B cell (primary cell): ENCODE measurements around the gene ANK2. TPM values are rescaled to one million over a fixed set of nuclear protein-coding genes. Genes with fewer than 3 reads are reported as not detected.

Source experiments
- ATAC-seq: fragments of 200-7000 bp; cut with Tn5 transposase; one replicate; pipeline ENCODE4 v1.10.0; 2021; ENCODE audit warnings: low read depth, mild to moderate bottlenecking, moderate number of reproducible peaks, moderate library complexity
- CTCF ChIA-PET: fragments of 350-600 bp; sonication (Branson Sonifier 250); formaldehyde crosslinking; loops from one replicate; lab custom pipeline; 2021; ENCODE audit warnings: antibody characterized with exemption, inconsistent platforms; lab: Charles Lee
- POLR2A ChIA-PET: fragments of 350-600 bp; sonication (Branson Sonifier 250); formaldehyde crosslinking; loops from one replicate; lab custom pipeline; 2021; ENCODE audit warnings: antibody characterized with exemption; lab: Charles Lee
- DNase-seq: peaks from one replicate; pipeline ENCODE4 v3.0.0; 2013
- H2AFZ ChIP-seq: 2 replicates; pipeline ENCODE4 v1.6.1; 2012; ENCODE audit warnings: mild to moderate bottlenecking, low read depth, low read length; ENCODE audit not compliant: insufficient read depth, poor library complexity, severe bottlenecking
- H3K27ac ChIP-seq, 2 donors: 1 replicate in 1 of 2; 2 replicates in 1 of 2; pipeline ENCODE4 v1.5.1; 2012 to 2013; ENCODE audit warnings: low read length in 2 of 2, mild to moderate bottlenecking in 2 of 2, moderate library complexity in 1 of 2
- H3K27me3 ChIP-seq, 4 experiments: fragments of 200-600 bp in 1 of 4; sonication (generic) in 1 of 4; replicated peaks in 1 of 4; 1 replicate in 2 of 4; 2 replicates in 2 of 4; pipeline versions ENCODE4 v1.6.1 to v1.7.0; 2013 to 2016; ENCODE audit warnings: low read length in 3 of 4, mild to moderate bottlenecking in 2 of 4, mixed read lengths in 1 of 4, moderate library complexity in 1 of 4; ENCODE audit not compliant: insufficient read depth in 4 of 4, control insufficient read depth in 3 of 4; ENCODE audit errors: control extremely low read depth in 1 of 4
- H3K36me3 ChIP-seq, 2 experiments: replicated peaks in 1 of 2; 1 replicate in 1 of 2; 2 replicates in 1 of 2; pipeline versions ENCODE4 v1.6.1 to v1.7.1; 2013; ENCODE audit warnings: low read length in 1 of 2; ENCODE audit not compliant: insufficient read depth in 2 of 2, control insufficient read depth in 1 of 2; ENCODE audit errors: control extremely low read depth in 1 of 2, extremely low read depth in 1 of 2
- H3K4me1 ChIP-seq, 2 donors: fragments of 200-600 bp in 1 of 2; sonication (generic) in 1 of 2; 1 replicate in 1 of 2; 2 replicates in 1 of 2; pipeline versions ENCODE4 v1.5.1 to v1.6.1; 2013 to 2017; ENCODE audit warnings: low read length in 2 of 2; ENCODE audit not compliant: control insufficient read depth in 2 of 2, insufficient read depth in 2 of 2
- H3K4me2 ChIP-seq: replicated peaks from 2 replicates; pipeline ENCODE3; 2012; ENCODE audit warnings: mild to moderate bottlenecking, low read depth, low read length; ENCODE audit not compliant: poor library complexity, severe bottlenecking
- H3K4me3 ChIP-seq, 5 experiments: fragments of 200-600 bp in 1 of 5; sonication (generic) in 1 of 5; 1 replicate in 3 of 5; 2 replicates in 2 of 5; pipeline versions ENCODE4 v1.5.1 to v1.7.0; 2011 to 2016; ENCODE audit warnings: low read length in 4 of 5, mild to moderate bottlenecking in 4 of 5, low read depth in 2 of 5, control low read depth in 1 of 5, moderate library complexity in 1 of 5; ENCODE audit not compliant: insufficient read depth in 1 of 5; ENCODE audit errors: control extremely low read depth in 1 of 5, extremely low read depth in 1 of 5
- H3K79me2 ChIP-seq: fragments of 200-600 bp; sonication (generic); one replicate; pipeline ENCODE4 v1.6.0; 2016; ENCODE audit warnings: low read length; ENCODE audit not compliant: control insufficient read depth, insufficient read depth
- H3K9ac ChIP-seq: fragments of 200-600 bp; sonication (generic); 2 replicates; pipeline ENCODE4 v1.6.1; 2017; ENCODE audit warnings: mild to moderate bottlenecking, low read length, moderate library complexity
- H3K9me3 ChIP-seq, 3 donors: one replicate each; pipeline versions ENCODE4 v1.6.1 to v1.7.1; 2013; ENCODE audit warnings: low read length in 2 of 3; ENCODE audit not compliant: control insufficient read depth in 2 of 3, insufficient read depth in 1 of 3; ENCODE audit errors: control extremely low read depth in 1 of 3
- H4K20me1 ChIP-seq: 2 replicates; pipeline ENCODE4 v1.6.0; 2012; ENCODE audit warnings: mild to moderate bottlenecking, low read length; ENCODE audit not compliant: insufficient read depth, control insufficient read depth, poor library complexity, severe bottlenecking
- H3K27ac Mint-ChIP-seq: one replicate; pipeline ENCODE4 v1.8.0; 2021; ENCODE audit warnings: mixed read lengths
- H3K27me3 Mint-ChIP-seq: one replicate; pipeline ENCODE4 v1.8.0; 2021; ENCODE audit warnings: mixed read lengths
- H3K4me1 Mint-ChIP-seq: one replicate; pipeline ENCODE4 v1.8.0; 2021; ENCODE audit warnings: mixed read lengths
- H3K4me3 Mint-ChIP-seq: one replicate; pipeline ENCODE4 v1.8.0; 2021; ENCODE audit warnings: mixed read lengths
- H3K9me3 Mint-ChIP-seq: one replicate; pipeline ENCODE4 v1.8.0; 2022; ENCODE audit warnings: mixed read lengths; ENCODE audit not compliant: insufficient read depth
- EZH2 ChIP-seq: IDR thresholded peaks from 2 replicates; pipeline ENCODE4 v1.6.1; 2012; ENCODE audit warnings: borderline replicate concordance, low read depth, mild to moderate bottlenecking, moderate library complexity, low read length; ENCODE audit not compliant: insufficient read depth, poor library complexity, severe bottlenecking
- WGBS: methylation state at CpG from one replicate; pipeline ENCODE4 v1.1.5; 2013; ENCODE audit warnings: missing lambda C conversion rate; ENCODE audit not compliant: insufficient coverage; 5-methylcytosine and 5-hydroxymethylcytosine counted together
- intact Hi-C: fragments of 100-400 bp; cut with micrococcal nuclease; formaldehyde crosslinking; loops from one replicate; pipeline ENCODE4 v1.10.0; 2022
- polyA plus RNA-seq: library from polyadenylated mRNA; depleted of rRNA; stranded (reverse); fragments of >200 nt; gene quantifications from 2 replicates; pipeline ENCODE4 v1.2.3, GENCODE V29; 2012
- total RNA-seq, 2 donors: library from RNA; stranded (reverse); fragments of 120-200 nt in 1 of 2; gene quantifications; 1 replicate in 1 of 2; 2 replicates in 1 of 2; pipeline versions ENCODE4 v1.2.3 to v1.2.4, GENCODE V29; 2013 to 2022
- TF ChIP-seq, protein P1 (sequence below): fragments of 200-600 bp; IDR thresholded peaks from one replicate; pipeline ENCODE4 v1.8.0; 2022; ENCODE audit warnings: antibody characterized with exemption, mild to moderate bottlenecking

The ANK2 gene
- total and polyA plus RNA-seq, 2 donors (not counting 1 experiment from before 2014, with no cell fraction given), result 0.16 to 3.6 TPM

DNA sequence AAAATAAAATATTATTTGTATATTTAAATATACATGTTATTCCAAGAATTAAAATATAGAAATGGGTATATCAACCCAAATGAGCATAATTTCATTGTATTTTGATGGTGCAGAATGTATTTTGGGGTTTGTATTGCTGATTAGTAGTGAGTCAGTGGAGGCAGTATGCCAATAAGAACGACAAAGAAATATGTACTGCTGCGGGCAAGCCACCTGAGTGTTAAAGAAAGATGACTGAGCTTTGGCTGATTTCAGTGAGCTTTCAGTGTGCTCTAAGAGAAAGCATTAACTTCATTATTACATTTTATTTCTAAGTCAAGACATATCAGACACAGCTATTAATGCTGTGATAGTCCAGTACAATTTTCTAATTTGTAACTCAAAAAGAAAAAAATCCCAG is 297.8 kb downstream of the ANK2 start:
- TF ChIP-seq, protein P1, sequence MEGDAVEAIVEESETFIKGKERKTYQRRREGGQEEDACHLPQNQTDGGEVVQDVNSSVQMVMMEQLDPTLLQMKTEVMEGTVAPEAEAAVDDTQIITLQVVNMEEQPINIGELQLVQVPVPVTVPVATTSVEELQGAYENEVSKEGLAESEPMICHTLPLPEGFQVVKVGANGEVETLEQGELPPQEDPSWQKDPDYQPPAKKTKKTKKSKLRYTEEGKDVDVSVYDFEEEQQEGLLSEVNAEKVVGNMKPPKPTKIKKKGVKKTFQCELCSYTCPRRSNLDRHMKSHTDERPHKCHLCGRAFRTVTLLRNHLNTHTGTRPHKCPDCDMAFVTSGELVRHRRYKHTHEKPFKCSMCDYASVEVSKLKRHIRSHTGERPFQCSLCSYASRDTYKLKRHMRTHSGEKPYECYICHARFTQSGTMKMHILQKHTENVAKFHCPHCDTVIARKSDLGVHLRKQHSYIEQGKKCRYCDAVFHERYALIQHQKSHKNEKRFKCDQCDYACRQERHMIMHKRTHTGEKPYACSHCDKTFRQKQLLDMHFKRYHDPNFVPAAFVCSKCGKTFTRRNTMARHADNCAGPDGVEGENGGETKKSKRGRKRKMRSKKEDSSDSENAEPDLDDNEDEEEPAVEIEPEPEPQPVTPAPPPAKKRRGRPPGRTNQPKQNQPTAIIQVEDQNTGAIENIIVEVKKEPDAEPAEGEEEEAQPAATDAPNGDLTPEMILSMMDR, result no peak
- no peak for TF ChIP-seq EZH2
- Mint-ChIP-seq H3K27ac (no peak overlapping the region), H3K9me3 (no peaks in the 10 kb centered on the region), H3K4me3 (no peak overlapping the region), H3K27me3 (peaks cover 13% of the 10 kb centered on the region), H3K4me1 (peaks cover 2% of the 10 kb centered on the region)
- Histone ChIP-seq H3K4me1 (no peaks in the 10 kb centered on the region), H4K20me1 (no peaks in the 10 kb centered on the region), H3K27ac (no peak overlapping the region), H3K4me3 (no peak overlapping the region), H3K4me2 (no peak overlapping the region), H2AFZ (no peak overlapping the region), H3K27me3 (peaks cover 0 to 4% (median 1%) of the 10 kb centered on the region in 4 experiments), H3K36me3 (no peaks in the 10 kb centered on the region), H3K79me2 (no peaks in the 10 kb centered on the region), H3K9me3 (no peaks in the 10 kb centered on the region), H3K9ac (no peak overlapping the region)
- ChIA-PET POLR2A (no interaction called here), CTCF (no interaction called here)
- intact Hi-C loops, result no loop called here
- ATAC-seq, result no peak
- no CpG with 5 or more reads among the region's 2 CpGs for WGBS
- no peak for DNase-seq

DNA sequence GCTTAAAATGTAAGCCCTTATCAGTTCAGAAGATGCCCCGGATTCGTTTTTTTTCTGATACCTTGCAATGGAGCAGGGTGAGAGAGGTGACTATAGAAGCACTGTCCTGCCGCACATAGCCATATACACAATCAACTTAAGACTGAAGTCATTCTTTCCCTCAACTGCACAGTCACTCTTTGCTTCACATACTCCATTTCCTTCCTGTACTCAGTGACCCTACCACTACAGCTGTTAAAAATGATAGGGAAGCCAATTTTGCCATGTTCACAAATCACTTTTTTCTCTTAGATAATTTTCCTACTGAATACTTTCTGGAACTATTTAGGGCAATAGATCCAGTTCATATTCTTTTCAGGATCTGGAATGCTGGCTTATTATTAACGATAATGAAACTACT is 300.0 kb downstream of the ANK2 start:
- Mint-ChIP-seq H3K4me3 (no peak overlapping the region), H3K4me1 (peaks cover 2% of the 10 kb centered on the region), H3K27me3 (peaks cover 27% of the 10 kb centered on the region), H3K9me3 (no peaks in the 10 kb centered on the region), H3K27ac (no peak overlapping the region)
- Histone ChIP-seq H3K4me1 (no peaks in the 10 kb centered on the region), H3K4me2 (no peak overlapping the region), H3K79me2 (no peaks in the 10 kb centered on the region), H3K27me3 (peaks cover 0 to 5% (median 3%) of the 10 kb centered on the region in 4 experiments), H3K9me3 (no peaks in the 10 kb centered on the region), H4K20me1 (no peaks in the 10 kb centered on the region), H3K9ac (no peak overlapping the region), H3K36me3 (no peaks in the 10 kb centered on the region), H2AFZ (no peak overlapping the region), H3K4me3 (no peak overlapping the region), H3K27ac (no peak overlapping the region)
- ChIA-PET CTCF (interaction anchor here (1.3 kb wide), 1 partner anchor 14 kb away, joined by 3 read pairs; no protein-coding TSS in a partner anchor), POLR2A (no interaction called here)
- DNase-seq, result no peak
- no peak for TF ChIP-seq EZH2
- TF ChIP-seq, protein P1, result no peak
- no CpG with 5 or more reads among the region's 4 CpGs for WGBS
- intact Hi-C loops, result no loop called here
- ATAC-seq, result no peak
